GM12873 (cell line): ENCODE data around the gene UHMK1.

ENCODE experiments used
- TF ChIP-seq, protein P1 (sequence below): IDR thresholded peaks from 2 replicates; pipeline ENCODE4 v1.5.1; 2012; ENCODE audit warnings: low read depth, mild to moderate bottlenecking, moderate library complexity, low read length, control low read depth; ENCODE audit not compliant: insufficient read depth; ENCODE audit errors: missing control alignments

UHMK1 gene

DNA sequence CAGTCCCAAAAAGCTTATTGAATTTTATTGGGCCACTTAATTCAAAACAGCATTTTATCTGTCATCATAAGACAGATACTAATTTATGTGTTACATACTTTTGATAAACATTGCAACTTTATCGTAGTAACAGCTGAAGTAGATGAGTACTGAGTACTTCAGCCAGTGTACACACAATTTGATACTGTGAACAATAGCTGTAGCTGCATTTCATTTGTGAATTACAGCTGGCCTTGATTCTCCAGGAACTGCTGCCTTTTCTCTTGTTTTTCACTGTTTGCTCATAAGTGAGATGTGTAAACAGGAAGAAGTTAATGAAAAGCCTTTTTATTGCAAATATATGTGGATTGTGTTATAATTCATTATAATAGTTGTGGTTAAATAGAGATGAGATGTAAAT is 74.1 kb downstream of the UHMK1 start:
- TF ChIP-seq, protein P1, sequence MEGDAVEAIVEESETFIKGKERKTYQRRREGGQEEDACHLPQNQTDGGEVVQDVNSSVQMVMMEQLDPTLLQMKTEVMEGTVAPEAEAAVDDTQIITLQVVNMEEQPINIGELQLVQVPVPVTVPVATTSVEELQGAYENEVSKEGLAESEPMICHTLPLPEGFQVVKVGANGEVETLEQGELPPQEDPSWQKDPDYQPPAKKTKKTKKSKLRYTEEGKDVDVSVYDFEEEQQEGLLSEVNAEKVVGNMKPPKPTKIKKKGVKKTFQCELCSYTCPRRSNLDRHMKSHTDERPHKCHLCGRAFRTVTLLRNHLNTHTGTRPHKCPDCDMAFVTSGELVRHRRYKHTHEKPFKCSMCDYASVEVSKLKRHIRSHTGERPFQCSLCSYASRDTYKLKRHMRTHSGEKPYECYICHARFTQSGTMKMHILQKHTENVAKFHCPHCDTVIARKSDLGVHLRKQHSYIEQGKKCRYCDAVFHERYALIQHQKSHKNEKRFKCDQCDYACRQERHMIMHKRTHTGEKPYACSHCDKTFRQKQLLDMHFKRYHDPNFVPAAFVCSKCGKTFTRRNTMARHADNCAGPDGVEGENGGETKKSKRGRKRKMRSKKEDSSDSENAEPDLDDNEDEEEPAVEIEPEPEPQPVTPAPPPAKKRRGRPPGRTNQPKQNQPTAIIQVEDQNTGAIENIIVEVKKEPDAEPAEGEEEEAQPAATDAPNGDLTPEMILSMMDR = no peak

DNA sequence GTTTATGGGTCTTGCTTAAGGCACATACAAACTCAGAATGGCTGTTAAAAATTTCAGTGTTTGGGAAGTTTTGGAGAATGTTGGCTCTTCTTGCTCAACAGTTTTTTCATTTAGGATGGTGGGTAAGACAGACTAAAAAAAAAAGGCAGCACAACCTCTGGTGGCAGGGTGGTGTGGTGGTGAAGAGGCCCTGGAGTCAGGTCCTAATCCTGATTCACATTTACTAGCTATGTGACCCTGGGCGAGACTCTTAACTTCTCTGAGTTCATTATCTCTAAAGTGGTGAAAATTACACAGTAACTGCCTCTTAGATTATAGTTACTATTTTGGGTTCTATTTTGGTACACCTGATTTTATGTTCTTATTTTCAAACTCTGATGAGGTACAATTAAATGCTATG is 75.5 kb downstream of the UHMK1 start:
- TF ChIP-seq, protein P1 = no peak

DNA sequence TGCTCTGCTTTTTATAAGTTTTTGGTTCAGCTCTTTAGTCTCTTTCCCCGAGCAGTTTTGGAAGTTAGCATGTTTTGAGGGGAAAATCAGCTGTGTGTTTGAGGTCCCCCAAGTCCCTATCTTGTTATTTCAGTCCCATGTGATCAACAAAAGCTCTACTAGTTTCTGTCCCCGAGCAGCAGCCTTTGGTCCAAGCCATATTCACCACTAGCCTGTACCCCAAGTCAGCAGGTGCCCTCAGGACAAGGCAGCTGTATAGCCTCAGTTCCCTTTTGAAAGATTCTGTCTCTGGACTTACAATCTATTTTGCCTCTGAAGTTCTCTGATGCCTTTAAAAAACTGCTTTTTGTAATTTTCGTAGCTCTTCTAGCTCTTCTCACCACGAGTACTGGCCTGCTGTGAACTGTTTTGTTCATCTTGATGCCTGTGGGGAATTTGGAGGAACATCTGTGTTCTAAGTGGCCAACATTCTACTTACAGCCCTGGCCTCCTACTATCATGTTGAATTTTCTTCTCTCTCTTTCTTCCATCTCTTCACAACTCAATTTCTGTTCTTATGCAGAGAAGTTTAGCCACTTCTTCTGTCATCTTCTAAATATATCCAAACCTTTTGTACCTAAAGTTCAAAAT is 80.6 kb downstream of the UHMK1 start:
- TF ChIP-seq, protein P1 = no peak

DNA sequence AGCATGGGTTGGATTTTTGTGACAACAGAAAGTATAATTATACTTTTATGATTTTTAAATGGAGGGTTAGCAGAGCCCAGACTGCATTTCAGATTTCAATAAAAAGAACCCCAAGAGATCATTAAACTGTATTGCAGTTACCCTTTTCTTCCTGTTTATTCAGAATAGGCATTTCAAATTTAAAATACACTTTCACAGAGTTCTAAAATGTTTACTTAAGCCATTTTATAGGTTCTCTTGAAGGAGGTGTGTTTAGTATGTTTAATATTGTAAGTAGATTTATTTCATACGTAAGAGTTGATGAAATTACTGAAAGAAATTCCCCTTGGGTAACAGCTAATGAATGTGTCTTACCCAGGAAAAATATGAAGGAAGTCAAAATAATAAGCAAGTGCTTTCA is 81.3 kb downstream of the UHMK1 start:
- TF ChIP-seq, protein P1 = no peak
